Measurements from ENCODE around the gene GDPD3.

Gene GDPD3

GRCh38 chr16:30095166-30096078, 17.9 kb downstream of the GDPD3 start:
- no peak for DNase-seq (ENCODE audit: low spot score)

GRCh38 chr16:30094541-30095165, 18.7 kb downstream of the GDPD3 start:
- no peak for DNase-seq (ENCODE audit: low spot score)

GRCh38 chr16:30092373-30093010, 20.8 kb downstream of the GDPD3 start:
- DNase-seq (ENCODE audit: low spot score) = peak; percentile 91

DNA sequence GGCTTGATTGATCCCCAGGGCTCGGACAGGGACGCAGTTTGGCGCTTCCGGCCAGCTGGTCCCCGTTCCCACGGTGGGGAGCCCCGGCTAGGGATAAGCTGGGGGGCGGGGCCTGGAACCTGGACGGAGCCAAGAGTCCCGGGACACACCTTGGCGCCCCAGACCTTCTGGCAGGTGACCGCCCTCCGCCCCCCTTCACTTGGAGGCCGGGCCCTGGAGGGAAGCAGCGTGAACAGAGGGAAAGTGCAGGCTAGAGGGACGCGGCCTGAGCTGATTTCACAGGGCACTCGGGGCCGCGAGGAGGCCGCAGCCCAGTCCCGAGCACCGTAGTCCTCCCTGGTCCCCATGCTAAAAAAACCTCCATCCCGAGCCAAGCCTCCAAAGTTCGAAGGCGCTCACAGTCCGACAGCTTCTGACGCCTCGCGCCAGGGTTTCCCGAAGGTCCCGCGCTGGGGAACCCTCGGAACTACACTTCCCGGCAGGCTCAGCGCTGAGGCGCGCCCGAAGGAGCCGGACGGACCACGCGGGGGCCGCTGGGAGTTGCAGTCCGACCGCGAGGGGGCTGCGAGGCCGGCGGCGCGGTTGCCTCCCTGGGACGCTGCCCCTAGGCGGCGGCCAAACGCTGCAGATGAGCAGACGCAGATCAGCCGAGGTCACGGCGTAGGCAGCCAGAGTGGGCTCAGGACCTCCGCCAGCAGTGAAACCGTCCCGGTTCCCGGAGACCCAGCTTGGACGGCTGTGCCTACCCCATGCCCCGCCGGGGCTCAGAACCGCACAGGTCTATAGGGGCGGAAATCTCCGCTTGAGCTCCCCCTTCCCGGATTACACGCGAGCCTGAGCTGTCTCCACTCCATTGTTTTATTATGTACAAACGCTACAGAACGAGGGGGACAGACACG, 21.6 kb downstream of the GDPD3 start, which contains the start of gene TBX6:
Gene TBX6, minus strand, starts transcription at position 451 of the 899 bp plus-strand sequence. CDS start 731 bp downstream, outside the sequence.
- peak; percentile 95 for DNase-seq (ENCODE audit: low spot score)

DNA sequence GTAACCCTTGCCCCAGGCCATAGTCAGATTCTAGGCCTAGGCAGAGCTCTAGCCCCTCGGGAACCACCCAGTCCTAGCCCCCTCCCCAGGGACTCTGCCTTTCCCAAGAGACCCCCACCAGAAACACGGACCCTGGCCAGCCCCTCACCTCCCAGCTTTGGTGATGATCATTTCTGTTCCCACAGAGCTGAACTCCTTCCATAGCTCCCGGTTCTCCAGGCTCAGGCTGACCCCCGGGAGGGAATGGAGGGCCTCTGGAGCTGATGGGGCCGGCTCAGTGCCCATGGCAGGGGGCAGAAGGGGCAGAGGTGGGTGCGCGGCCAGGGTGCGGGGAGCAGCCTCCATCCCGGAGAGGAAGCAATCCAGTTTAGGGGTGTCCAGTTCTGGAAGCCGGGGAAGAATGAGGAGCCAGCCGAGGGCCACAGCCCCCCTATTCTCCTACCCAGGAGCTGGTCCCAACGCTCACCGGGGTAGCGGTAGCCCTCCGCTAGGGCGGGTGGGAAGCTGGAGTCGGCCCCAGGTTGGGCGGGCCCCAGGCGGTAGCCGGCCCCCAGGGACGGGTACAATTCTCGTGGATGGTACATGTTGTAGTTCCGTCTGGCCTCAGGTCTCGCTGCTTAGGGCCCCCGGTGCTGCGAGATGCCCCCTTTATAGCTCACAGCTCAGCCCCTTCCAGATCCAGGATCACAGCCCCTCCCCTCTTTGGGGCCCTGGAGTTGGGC, 22.6 kb downstream of the GDPD3 start:
- no peak for DNase-seq (ENCODE audit: low spot score)

GRCh38 chr16:30088832-30089624, 24.3 kb downstream of the GDPD3 start:
- no peak for DNase-seq (ENCODE audit: low spot score)

GRCh38 chr16:30088237-30088831, 25.0 kb downstream of the GDPD3 start:
- DNase-seq (ENCODE audit: low spot score) = no peak

- no peak for DNase-seq (ENCODE audit: low spot score)
Measured at GRCh38 chr16:30087181-30087898, 26.0 kb downstream of the GDPD3 start.

GRCh38 chr16:30086291-30087140, 26.8 kb downstream of the GDPD3 start:
- DNase-seq (ENCODE audit: low spot score) = no peak

DNA sequence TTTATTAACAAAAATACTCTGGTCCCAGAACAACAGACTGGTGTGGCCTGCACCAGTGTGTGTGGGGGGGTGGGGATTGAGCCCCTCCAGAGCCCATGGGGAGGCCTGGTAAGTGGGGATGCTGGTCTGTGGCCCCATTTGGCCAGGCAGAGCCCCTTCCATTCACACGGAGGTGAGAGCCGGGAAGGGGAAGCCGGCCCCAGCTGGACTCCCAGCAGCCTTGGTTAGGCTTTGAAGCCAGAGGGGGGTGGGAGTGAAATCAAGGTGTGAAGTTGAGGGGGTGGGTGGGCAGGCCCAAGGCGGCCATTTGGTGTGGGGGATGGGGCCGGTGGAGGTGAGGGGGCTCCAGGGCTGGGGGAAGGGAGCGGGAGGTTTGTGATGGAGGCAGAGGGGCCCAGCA, 27.5 kb downstream of the GDPD3 start:
- DNase-seq (ENCODE audit: low spot score) = no peak

DNA sequence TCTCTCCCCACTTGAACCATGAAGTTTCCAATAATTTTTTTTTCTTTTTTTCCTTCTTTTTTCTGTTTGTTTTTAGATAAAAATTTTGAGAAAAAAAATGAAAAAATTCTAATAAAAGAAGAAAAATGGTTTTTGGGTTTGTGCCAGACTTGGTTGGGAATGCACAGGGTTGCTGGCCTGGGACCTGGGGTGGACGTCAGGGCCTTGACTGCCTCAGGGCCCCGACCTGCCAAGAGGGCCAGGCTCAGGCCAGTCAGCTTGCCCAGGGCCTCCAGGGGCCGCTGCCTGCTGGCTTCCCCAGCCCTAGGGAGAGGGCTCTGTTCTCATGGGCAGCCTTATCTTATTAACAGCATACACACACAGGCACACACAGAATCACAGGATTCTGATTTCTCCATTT, 28.1 kb downstream of the GDPD3 start:
- DNase-seq (ENCODE audit: low spot score) = no peak

DNA sequence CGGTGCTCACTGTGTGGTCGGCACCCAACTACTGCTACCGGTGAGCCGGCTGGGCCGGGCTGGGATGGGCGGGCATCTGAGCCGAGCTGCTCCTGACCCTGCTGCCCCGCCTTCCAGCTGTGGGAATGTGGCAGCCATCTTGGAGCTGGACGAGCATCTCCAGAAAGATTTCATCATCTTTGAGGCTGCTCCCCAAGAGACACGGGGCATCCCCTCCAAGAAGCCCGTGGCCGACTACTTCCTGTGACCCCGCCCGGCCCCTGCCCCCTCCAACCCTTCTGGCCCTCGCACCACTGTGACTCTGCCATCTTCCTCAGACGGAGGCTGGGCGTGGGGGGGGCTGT, 28.5 kb downstream of the GDPD3 start:
- no peak for DNase-seq (ENCODE audit: low spot score)

DNA sequence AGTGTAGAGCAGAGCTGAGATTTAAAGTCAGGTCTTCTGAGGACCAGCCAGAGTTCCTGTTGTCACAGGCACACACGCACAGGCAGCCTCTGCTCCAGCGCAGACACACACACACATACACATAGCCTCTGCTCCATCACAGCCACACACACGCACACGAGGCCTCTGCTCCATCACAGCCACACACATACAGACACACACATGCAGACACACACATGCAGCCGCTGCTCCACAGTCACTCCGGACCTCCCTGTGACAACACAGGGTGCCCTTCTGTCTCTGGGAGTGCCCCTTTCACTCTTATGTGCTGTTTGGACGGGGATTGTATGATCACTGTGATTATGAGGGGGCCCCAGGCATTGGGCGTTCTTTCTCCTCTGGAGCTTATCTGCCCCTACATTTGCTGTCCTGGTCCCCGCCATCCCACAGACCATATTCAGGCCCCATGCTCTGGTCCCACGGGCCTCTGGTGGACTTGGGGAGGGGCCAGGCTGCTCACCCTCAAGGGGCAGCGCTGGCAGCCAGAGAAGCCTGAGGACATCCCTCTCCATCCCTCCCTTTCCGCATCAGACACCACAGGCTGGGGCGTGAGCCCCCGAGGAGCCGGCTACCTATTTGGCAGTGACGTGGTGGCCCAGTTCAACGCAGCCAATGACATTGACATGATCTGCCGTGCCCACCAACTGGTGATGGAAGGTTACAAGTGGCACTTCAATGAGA, 29.1 kb downstream of the GDPD3 start:
- DNase-seq (ENCODE audit: low spot score) = no peak

- no peak for DNase-seq (ENCODE audit: low spot score)
Measured at GRCh38 chr16:30083216-30084055, 29.9 kb downstream of the GDPD3 start.

GRCh38 chr16:30082545-30083090, 30.7 kb downstream of the GDPD3 start:
- DNase-seq (ENCODE audit: low spot score) = no peak

- no peak for DNase-seq (ENCODE audit: low spot score)
Measured at GRCh38 chr16:30079480-30079879, 33.9 kb downstream of the GDPD3 start.
